Measurements from ENCODE around the gene HSD17B4.
"Not testable (repeated sequence)": the region's sequence is repeated elsewhere in the genome, so short reads cannot be mapped to it uniquely, and the experiment has no call there.

DNA sequence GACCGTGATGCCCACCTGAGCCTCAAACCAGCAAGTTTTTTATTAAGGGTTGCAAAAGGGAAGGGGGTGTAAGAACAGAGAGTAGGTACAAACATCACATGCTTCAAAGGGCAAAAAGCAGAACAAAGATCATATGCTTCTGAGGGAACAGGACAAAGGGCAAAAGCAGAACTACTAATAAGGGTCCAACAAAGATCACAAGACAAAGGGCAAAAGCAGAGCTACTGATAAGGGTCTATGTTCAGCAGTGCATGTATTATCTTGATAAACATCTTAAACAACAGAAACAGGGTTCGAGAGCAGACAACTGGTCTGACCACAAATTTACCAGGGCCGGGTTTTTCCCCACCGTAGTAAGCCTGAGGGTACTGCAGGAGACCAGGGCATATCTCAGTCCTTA lies 1.7 kb upstream of the HSD17B4 start:
- TF ChIP-seq, protein P1, sequence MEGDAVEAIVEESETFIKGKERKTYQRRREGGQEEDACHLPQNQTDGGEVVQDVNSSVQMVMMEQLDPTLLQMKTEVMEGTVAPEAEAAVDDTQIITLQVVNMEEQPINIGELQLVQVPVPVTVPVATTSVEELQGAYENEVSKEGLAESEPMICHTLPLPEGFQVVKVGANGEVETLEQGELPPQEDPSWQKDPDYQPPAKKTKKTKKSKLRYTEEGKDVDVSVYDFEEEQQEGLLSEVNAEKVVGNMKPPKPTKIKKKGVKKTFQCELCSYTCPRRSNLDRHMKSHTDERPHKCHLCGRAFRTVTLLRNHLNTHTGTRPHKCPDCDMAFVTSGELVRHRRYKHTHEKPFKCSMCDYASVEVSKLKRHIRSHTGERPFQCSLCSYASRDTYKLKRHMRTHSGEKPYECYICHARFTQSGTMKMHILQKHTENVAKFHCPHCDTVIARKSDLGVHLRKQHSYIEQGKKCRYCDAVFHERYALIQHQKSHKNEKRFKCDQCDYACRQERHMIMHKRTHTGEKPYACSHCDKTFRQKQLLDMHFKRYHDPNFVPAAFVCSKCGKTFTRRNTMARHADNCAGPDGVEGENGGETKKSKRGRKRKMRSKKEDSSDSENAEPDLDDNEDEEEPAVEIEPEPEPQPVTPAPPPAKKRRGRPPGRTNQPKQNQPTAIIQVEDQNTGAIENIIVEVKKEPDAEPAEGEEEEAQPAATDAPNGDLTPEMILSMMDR (IDR thresholded peaks at IDR 0.05): not testable (repeated sequence)
- TF ChIP-seq POLR2A (IDR thresholded peaks at IDR 0.05): not testable (repeated sequence)

Data from transverse colon (tissue), 3 donors.